GM13976 (cell line): Measurements from ENCODE around the gene CCN2.

Experiments used
- DNase-seq: peaks from one replicate; pipeline ENCODE4 v3.0.0; 2012; ENCODE audit warnings: low spot score
- CTCF ChIP-seq: IDR thresholded peaks from 2 replicates; pipeline ENCODE4 v1.5.1; 2012; ENCODE audit warnings: borderline replicate concordance, mild to moderate bottlenecking; ENCODE audit not compliant: insufficient read depth; ENCODE audit errors: extremely low read depth, missing control alignments, control extremely low read depth
- in situ Hi-C: fragments of 300-500 bp; cut with MboI; formaldehyde crosslinking; loops from one replicate; pipeline ENCODE4 v1.12.0; 2022; ENCODE audit warnings: low sequenced_read_pairs, mixed read lengths, inconsistent platforms; ENCODE audit not compliant: unreplicated experiment

CCN2 gene, protein sequence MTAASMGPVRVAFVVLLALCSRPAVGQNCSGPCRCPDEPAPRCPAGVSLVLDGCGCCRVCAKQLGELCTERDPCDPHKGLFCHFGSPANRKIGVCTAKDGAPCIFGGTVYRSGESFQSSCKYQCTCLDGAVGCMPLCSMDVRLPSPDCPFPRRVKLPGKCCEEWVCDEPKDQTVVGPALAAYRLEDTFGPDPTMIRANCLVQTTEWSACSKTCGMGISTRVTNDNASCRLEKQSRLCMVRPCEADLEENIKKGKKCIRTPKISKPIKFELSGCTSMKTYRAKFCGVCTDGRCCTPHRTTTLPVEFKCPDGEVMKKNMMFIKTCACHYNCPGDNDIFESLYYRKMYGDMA

DNA sequence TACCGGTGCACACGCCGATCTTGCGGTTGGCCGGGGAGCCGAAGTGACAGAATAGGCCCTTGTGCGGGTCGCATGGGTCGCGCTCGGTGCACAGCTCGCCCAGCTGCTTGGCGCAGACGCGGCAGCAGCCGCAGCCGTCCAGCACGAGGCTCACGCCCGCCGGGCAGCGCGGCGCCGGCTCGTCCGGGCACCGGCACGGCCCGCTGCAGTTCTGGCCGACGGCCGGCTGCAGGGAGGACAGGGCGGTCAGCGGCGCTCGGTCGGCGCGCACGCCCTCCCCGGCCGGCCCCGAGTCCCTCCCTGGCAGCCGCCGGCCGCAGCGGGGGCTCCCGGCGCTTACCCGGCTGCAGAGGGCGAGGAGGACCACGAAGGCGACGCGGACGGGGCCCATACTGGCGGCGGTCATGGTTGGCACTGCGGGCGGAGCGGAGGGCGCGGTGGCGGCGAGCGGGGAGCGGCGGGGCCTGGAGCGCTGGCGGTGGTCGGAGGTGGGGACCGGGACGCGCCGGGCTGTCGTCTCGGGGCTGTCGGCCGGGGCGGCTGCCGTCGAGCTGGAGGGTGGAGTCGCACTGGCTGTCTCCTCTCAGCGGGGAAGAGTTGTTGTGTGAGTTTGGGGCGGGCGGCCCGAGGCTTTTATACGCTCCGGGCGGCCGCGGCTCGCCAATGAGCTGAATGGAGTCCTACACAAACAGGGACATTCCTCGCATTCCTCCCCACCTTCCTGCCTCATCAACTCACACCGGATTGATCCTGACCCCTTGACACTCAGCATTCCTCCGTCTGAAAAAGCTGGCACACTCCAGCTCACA, at the start of gene CCN2:
Gene CCN2, minus strand, starts transcription at position 606 of the 809 bp plus-strand sequence. Its CDS starts 200 bp downstream, at position 406.
- in situ Hi-C loops: no loop called here
- peak; percentile 36 for DNase-seq
- TF ChIP-seq CTCF: no peak

- in situ Hi-C loops: no loop called here
- no peak for DNase-seq
- no peak for TF ChIP-seq CTCF
These were observed 49.1 kb upstream of the CCN2 start for GRCh38 chr6:132000296-132000695.

DNA sequence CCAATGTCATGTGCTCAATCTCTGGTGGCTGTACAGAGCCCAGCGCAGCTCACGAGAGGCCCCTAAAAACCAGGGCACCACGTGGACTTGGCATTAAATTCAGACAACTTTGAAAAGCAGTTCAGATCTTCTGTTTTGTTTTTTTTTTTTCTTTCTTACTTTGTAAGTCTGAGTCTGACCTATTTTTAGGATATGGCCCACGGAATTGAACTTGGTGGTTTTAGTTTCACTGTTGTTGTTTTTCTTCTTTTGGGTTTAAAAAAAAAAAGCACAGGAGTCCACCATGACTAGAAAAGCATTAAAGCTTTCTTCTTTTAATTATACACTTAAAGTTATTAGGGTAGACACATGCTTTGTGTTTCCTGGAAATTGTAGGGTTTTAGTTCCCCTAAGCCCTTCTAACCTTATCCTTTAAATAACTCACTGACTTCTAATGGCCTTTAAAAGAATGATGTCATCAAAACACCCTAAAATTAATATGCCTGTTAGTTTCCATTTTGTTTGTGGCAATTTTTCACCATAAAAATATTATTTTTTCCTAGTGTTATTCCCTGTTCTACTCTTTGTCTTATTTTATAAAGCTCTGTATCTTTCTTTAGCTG, 48.5 kb upstream of the CCN2 start:
- no peak for DNase-seq
- TF ChIP-seq CTCF: no peak
- in situ Hi-C loops: no loop called here

GRCh38 chr6:131998255-131998982, 47.2 kb upstream of the CCN2 start:
- no peak for TF ChIP-seq CTCF
- no peak for DNase-seq
- in situ Hi-C loops: no loop called here

DNA sequence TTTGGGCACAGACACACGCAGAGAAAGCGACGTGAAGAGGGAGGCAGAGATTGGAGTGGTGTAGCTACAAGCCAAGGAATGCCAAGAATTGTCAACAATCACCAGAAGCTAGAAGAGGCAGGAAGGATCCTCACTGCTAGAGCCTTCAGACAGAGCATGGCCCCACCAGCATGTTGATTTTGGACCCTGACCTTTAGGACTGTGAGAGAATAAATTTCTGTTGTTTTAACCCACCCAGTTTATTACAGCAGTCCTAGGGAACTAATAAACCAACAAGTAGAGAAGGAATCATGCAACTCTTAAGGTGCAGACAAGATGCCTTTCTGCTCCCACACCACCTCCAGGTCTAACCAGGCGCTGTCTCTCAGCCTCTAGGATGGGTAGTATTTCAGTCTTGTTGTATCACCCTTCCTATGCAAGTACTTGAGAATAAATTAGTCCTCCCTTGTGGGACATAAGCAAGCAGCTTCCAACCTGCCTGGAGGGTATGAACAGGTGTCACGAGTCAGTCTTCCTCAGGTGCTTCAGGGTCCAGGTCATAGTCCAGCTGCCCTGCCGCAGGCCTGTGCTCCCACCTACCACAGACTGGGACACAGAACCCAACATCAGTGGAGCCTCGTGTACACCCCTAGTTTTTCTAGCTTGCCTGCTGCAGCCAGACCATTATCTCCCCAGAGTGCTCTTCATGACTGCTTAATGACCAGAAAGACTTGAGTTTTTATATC, 46.4 kb upstream of the CCN2 start:
- in situ Hi-C loops: no loop called here
- TF ChIP-seq CTCF: no peak
- DNase-seq: no peak
